HG03025 (cell line): ENCODE measurements around the gene SOX3.

Experiments used
- ATAC-seq: cut with Tn5 transposase; IDR thresholded peaks from one replicate; pipeline ENCODE4 v1.9.1; 2021; ENCODE audit warnings: mild to moderate bottlenecking, moderate library complexity; ENCODE audit not compliant: unreplicated experiment, low FRiP score

Gene SOX3

GRCh38 chrX:140501321-140501720, 3.5 kb downstream of the SOX3 start:
- no peak for ATAC-seq

- ATAC-seq = no peak
Measured at GRCh38 chrX:140500441-140500840, 4.4 kb downstream of the SOX3 start.

GRCh38 chrX:140495739-140496138, 9.1 kb downstream of the SOX3 start:
- ATAC-seq = no peak

- no peak for ATAC-seq
Measured at GRCh38 chrX:140492066-140492994, 12.5 kb downstream of the SOX3 start.

- no peak for ATAC-seq
Measured at GRCh38 chrX:140480765-140481164, 24.1 kb downstream of the SOX3 start.

- no peak for ATAC-seq
Measured at GRCh38 chrX:140477987-140478386, 26.9 kb downstream of the SOX3 start.

- no peak for ATAC-seq
Measured at GRCh38 chrX:140475025-140475424, 29.8 kb downstream of the SOX3 start.

GRCh38 chrX:140467211-140467610, 37.7 kb downstream of the SOX3 start:
- ATAC-seq = no peak
